RWPE2 (cell line): ENCODE results near the gene USP9X.
A peak's percentile ranks its signal among the peaks of the same experiment; 100 is the strongest.

ENCODE experiments used
- ATAC-seq: fragments of 200-7000 bp; cut with Tn5 transposase; 3 replicates; pipeline ENCODE4 v1.9.1; 2021; ENCODE audit warnings: low read depth
- DNase-seq: peaks from one replicate; pipeline ENCODE4 v3.0.0-alpha.2; 2020; ENCODE audit warnings: low spot score
- H3K27ac ChIP-seq: fragments of 450-650 bp; 2 replicates; pipeline ENCODE4 v1.5.1; 2017; ENCODE audit warnings: mild to moderate bottlenecking; ENCODE audit not compliant: poor library complexity, severe bottlenecking
- H3K27me3 ChIP-seq: fragments of 250-450 bp; sonication (Bioruptor Pico); 2 replicates; pipeline ENCODE4 v1.5.1; 2021; ENCODE audit warnings: mild to moderate bottlenecking, moderate library complexity; ENCODE audit not compliant: insufficient read depth, poor library complexity, severe bottlenecking
- H3K36me3 ChIP-seq: fragments of 250-450 bp; sonication (Bioruptor Pico); 2 replicates; pipeline ENCODE4 v1.5.1; 2020; ENCODE audit warnings: low read depth, mild to moderate bottlenecking, moderate library complexity
- H3K4me1 ChIP-seq: fragments of 250-450 bp; sonication (Bioruptor Pico); 2 replicates; pipeline ENCODE4 v1.5.1; 2021; ENCODE audit warnings: mild to moderate bottlenecking, moderate library complexity; ENCODE audit not compliant: insufficient read depth, poor library complexity, severe bottlenecking
- H3K4me3 ChIP-seq: fragments of 250-450 bp; sonication (Bioruptor Pico); 2 replicates; pipeline ENCODE4 v1.5.1; 2021; ENCODE audit warnings: mild to moderate bottlenecking, moderate library complexity; ENCODE audit not compliant: severe bottlenecking
- H3K9me3 ChIP-seq: fragments of 250-450 bp; sonication (Bioruptor Pico); 2 replicates; pipeline ENCODE4 v1.5.1; 2021; ENCODE audit warnings: mild to moderate bottlenecking, moderate library complexity; ENCODE audit not compliant: severe bottlenecking
- CTCF ChIP-seq: fragments of 450-650 bp; IDR thresholded peaks from one replicate; pipeline ENCODE4 v1.5.1; 2017; ENCODE audit warnings: mild to moderate bottlenecking, moderate library complexity; ENCODE audit not compliant: poor library complexity, severe bottlenecking

Gene USP9X

GRCh38 chrX:41153448-41153847 is 68.2 kb downstream of the USP9X start:
- TF ChIP-seq CTCF, result no peak
- H3K4me3 ChIP-seq, result no peak overlapping the region
- peaks cover 20% of the 10 kb centered on the region for H3K4me1 ChIP-seq
- H3K27ac ChIP-seq, result peak overlapping the region; percentile 39
- H3K9me3 ChIP-seq, result no peaks in the 10 kb centered on the region
- no peaks in the 10 kb centered on the region for H3K27me3 ChIP-seq
- peak; percentile 78 for ATAC-seq
- peaks cover 72% of the 10 kb centered on the region for H3K36me3 ChIP-seq
- no peak for DNase-seq

- Histone ChIP-seq H3K4me3 (no peak overlapping the region), H3K27ac (no peak overlapping the region), H3K9me3 (no peaks in the 10 kb centered on the region), H3K36me3 (peaks cover 67% of the 10 kb centered on the region), H3K27me3 (no peaks in the 10 kb centered on the region), H3K4me1 (peaks cover 18% of the 10 kb centered on the region)
- DNase-seq (no peak), ATAC-seq (no peak)
- no peak for TF ChIP-seq CTCF
Observed at GRCh38 chrX:41153957-41154356, 68.7 kb downstream of the USP9X start.

- no peak for TF ChIP-seq CTCF
- no peak for ATAC-seq
- H3K4me3 ChIP-seq, result no peak overlapping the region
Observed at GRCh38 chrX:41164449-41164848, 79.2 kb downstream of the USP9X start.

GRCh38 chrX:41167888-41168287 is 82.6 kb downstream of the USP9X start:
- DNase-seq (no peak), ATAC-seq (no peak)
- peaks cover 75% of the 10 kb centered on the region for H3K36me3 ChIP-seq
- H3K27me3 ChIP-seq, result no peaks in the 10 kb centered on the region
- no peak overlapping the region for H3K27ac ChIP-seq
- no peaks in the 10 kb centered on the region for H3K9me3 ChIP-seq
- H3K4me1 ChIP-seq, result no peaks in the 10 kb centered on the region
- H3K4me3 ChIP-seq, result no peak overlapping the region
- TF ChIP-seq CTCF, result no peak

More at GRCh38 chrX:41164449-41164848, 79.2 kb downstream of the USP9X start:
- no peak for DNase-seq
- Histone ChIP-seq H3K27ac (no peak overlapping the region), H3K4me1 (no peaks in the 10 kb centered on the region), H3K27me3 (no peaks in the 10 kb centered on the region), H3K9me3 (no peaks in the 10 kb centered on the region), H3K36me3 (peaks cover 61% of the 10 kb centered on the region)

GRCh38 chrX:41176263-41176662 is 91.0 kb downstream of the USP9X start:
- no peak for TF ChIP-seq CTCF
- no peak; the same call in 2 of the 3 replicates for ATAC-seq
- Histone ChIP-seq H3K4me1 (no peaks in the 10 kb centered on the region), H3K36me3 (peaks cover 36% of the 10 kb centered on the region), H3K27ac (no peak overlapping the region), H3K27me3 (no peaks in the 10 kb centered on the region), H3K4me3 (no peak overlapping the region), H3K9me3 (no peaks in the 10 kb centered on the region)
- no peak for DNase-seq
